ENCODE data around the gene NEUROD1. TPM values are rescaled to one million over a fixed set of nuclear protein-coding genes. Genes with fewer than 3 reads are reported as not detected.

The NEUROD1 gene
- total RNA-seq, 4 donors from 2014 or later = not detected

GRCh38 chr2:181648478-181649155, 31.7 kb downstream of the NEUROD1 start:
- WGBS, 2 donors (ENCODE audit: low coverage in 1 of 2) = 74 to 88% methylated on average over 2 of the region's 2 CpGs
- Histone ChIP-seq H3K4me3 (no peak overlapping the region), H3K27ac (no peak overlapping the region), H3K9me3 (no peaks in the 10 kb centered on the region), H3K36me3 (no peaks in the 10 kb centered on the region), H3K4me1 (no peaks in the 10 kb centered on the region), H3K27me3 (peaks cover 5% of the 10 kb centered on the region)
- no peak for ATAC-seq
- TF ChIP-seq POLR2AphosphoS5 (IDR thresholded peaks at IDR 0.05) = no peak

- TF ChIP-seq POLR2A (IDR thresholded peaks at IDR 0.05) (no peak), EP300 (IDR thresholded peaks at IDR 0.05) (no peak)
Measured at GRCh38 chr2:181646415-181646987, 33.8 kb downstream of the NEUROD1 start.

GRCh38 chr2:181643151-181643550, 37.2 kb downstream of the NEUROD1 start:
- WGBS, 2 donors (ENCODE audit: low coverage in 1 of 2) = 67 to 83% methylated on average over 1 of the region's 1 CpG
- Histone ChIP-seq H3K9me3 (no peaks in the 10 kb centered on the region), H3K27me3 (peaks cover 5% of the 10 kb centered on the region), H3K36me3 (no peaks in the 10 kb centered on the region), H3K4me1 (no peaks in the 10 kb centered on the region), H3K27ac (no peak overlapping the region), H3K4me3 (no peak overlapping the region)
- ATAC-seq = no peak
- no peak for TF ChIP-seq POLR2A (IDR thresholded peaks at IDR 0.05)
- TF ChIP-seq EP300 (IDR thresholded peaks at IDR 0.05) = no peak
- TF ChIP-seq CTCF (IDR thresholded peaks at IDR 0.05) = no peak
- no peak for TF ChIP-seq POLR2AphosphoS5 (IDR thresholded peaks at IDR 0.05)

More at GRCh38 chr2:181646415-181646987, 33.8 kb downstream of the NEUROD1 start:
- Histone ChIP-seq H3K4me3 (no peak overlapping the region), H3K27me3 (peaks cover 5% of the 10 kb centered on the region), H3K4me1 (no peaks in the 10 kb centered on the region), H3K36me3 (no peaks in the 10 kb centered on the region), H3K9me3 (no peaks in the 10 kb centered on the region), H3K27ac (no peak overlapping the region)
- no peak for ATAC-seq
- 56 to 75% methylated on average over 1 of the region's 1 CpG for WGBS, 2 donors (ENCODE audit: low coverage in 1 of 2)

- H3K9me3 ChIP-seq = no peaks in the 10 kb centered on the region
- no peak overlapping the region for H3K4me3 ChIP-seq
- H3K27ac ChIP-seq = no peak overlapping the region
- H3K36me3 ChIP-seq = no peaks in the 10 kb centered on the region
- 35 to 45% methylated on average over 4 of the region's 4 CpGs for WGBS, 2 donors (ENCODE audit: low coverage in 1 of 2)
- peaks cover 5% of the 10 kb centered on the region for H3K27me3 ChIP-seq
- no peaks in the 10 kb centered on the region for H3K4me1 ChIP-seq
- no peak for TF ChIP-seq EP300 (IDR thresholded peaks at IDR 0.05)
- TF ChIP-seq CTCF (IDR thresholded peaks at IDR 0.05) = no peak
- no peak for TF ChIP-seq POLR2AphosphoS5 (IDR thresholded peaks at IDR 0.05)
- no peak for TF ChIP-seq POLR2A (IDR thresholded peaks at IDR 0.05)
- no peak for ATAC-seq
Measured at GRCh38 chr2:181642086-181642485, 38.2 kb downstream of the NEUROD1 start.

GRCh38 chr2:181639686-181640085, 40.6 kb downstream of the NEUROD1 start:
- Histone ChIP-seq H3K4me1 (no peaks in the 10 kb centered on the region), H3K4me3 (no peak overlapping the region), H3K27me3 (no peaks in the 10 kb centered on the region), H3K9me3 (no peaks in the 10 kb centered on the region), H3K27ac (no peak overlapping the region), H3K36me3 (no peaks in the 10 kb centered on the region)
- ATAC-seq = no peak
- TF ChIP-seq CTCF (IDR thresholded peaks at IDR 0.05) (no peak), EP300 (IDR thresholded peaks at IDR 0.05) (no peak), POLR2A (IDR thresholded peaks at IDR 0.05) (no peak), POLR2AphosphoS5 (IDR thresholded peaks at IDR 0.05) (no peak)
- whole genome bisulfite sequencing, 2 donors (ENCODE audit: low coverage in 1 of 2) = 0% methylated on average over 1 of the region's 1 CpG

Measured in gastroesophageal sphincter (tissue), 4 donors.